K562 (cell line): ENCODE data around the gene RASL10B. TPM values are rescaled to one million over a fixed set of nuclear protein-coding genes. Genes with fewer than 3 reads are reported as not detected.

Experiments used
- CREM ChIP-seq: IDR thresholded peaks from 2 replicates; pipeline ENCODE4 v1.6.1; 2014; ENCODE audit warnings: antibody characterized with exemption, low read depth
- CXXC5 ChIP-seq: fragments of 250-450 bp; sonication (Bioruptor Pico); IDR thresholded peaks from 2 replicates; pipeline ENCODE4 v1.8.0; 2022; ENCODE audit warnings: inconsistent platforms, mild to moderate bottlenecking, moderate library complexity
- EGR1 ChIP-seq: fragments of 450-650 bp; conservative IDR thresholded peaks from 2 replicates; pipeline ENCODE4 v1.6.1; 2017; ENCODE audit warnings: mild to moderate bottlenecking
- FOXM1 ChIP-seq, 2 experiments: fragments of 450-650 bp in 1 of 2; sonication (generic) in 1 of 2; formaldehyde crosslinking in 1 of 2; IDR thresholded peaks; 2 replicates each; pipeline versions ENCODE4 v1.6.1 to v1.9.0; 2017 to 2022; ENCODE audit warnings: low read depth in 2 of 2, mild to moderate bottlenecking in 2 of 2, missing genetic modification reagents in 1 of 2, moderate library complexity in 1 of 2
- MAZ ChIP-seq, 2 experiments: fragments of 450-650 bp in 1 of 2; sonication (generic) in 1 of 2; formaldehyde crosslinking; IDR thresholded peaks in 1 of 2; conservative IDR thresholded peaks in 1 of 2; 2 replicates each; pipeline versions ENCODE4 v1.4.0 to v1.5.0; 2020; ENCODE audit warnings: mild to moderate bottlenecking in 1 of 2, missing genetic modification reagents in 1 of 2
- NCOR1 ChIP-seq: fragments of 450-650 bp; IDR thresholded peaks from 2 replicates; pipeline ENCODE4 v1.6.1; 2016; ENCODE audit warnings: mild to moderate bottlenecking, moderate library complexity
- NEUROD1 ChIP-seq: fragments of 150-350 bp; IDR thresholded peaks from 2 replicates; pipeline ENCODE4 v1.6.1; 2014; ENCODE audit warnings: borderline replicate concordance, low read length, low read depth; ENCODE audit not compliant: partially characterized antibody
- NFATC3 ChIP-seq: fragments of 450-650 bp; IDR thresholded peaks from 2 replicates; pipeline ENCODE4 v1.6.1; 2017; ENCODE audit warnings: mild to moderate bottlenecking
- POLR2G ChIP-seq: fragments of 200-400 bp; formaldehyde crosslinking; IDR thresholded peaks from 2 replicates; pipeline ENCODE4 v1.6.1; 2017; ENCODE audit warnings: low read depth, mild to moderate bottlenecking, antibody characterized with exemption, low read length, moderate library complexity
- PTTG1 ChIP-seq: fragments of 450-650 bp; IDR thresholded peaks from 2 replicates; pipeline ENCODE4 v1.6.1; 2016; ENCODE audit warnings: low read depth, mild to moderate bottlenecking, missing genetic modification characterization, missing compliant biosample characterization
- RB1 ChIP-seq: fragments of 450-650 bp; IDR thresholded peaks from 2 replicates; pipeline ENCODE4 v1.6.1; 2017; ENCODE audit warnings: low read depth, mild to moderate bottlenecking
- SPI1 ChIP-seq: IDR thresholded peaks from 2 replicates; pipeline ENCODE4 v1.6.1; 2011; ENCODE audit warnings: low read depth, low read length, control low read depth, borderline replicate concordance
- TOE1 ChIP-seq, 2 experiments: fragments of 450-650 bp in 1 of 2; sonication (generic) in 1 of 2; formaldehyde crosslinking in 1 of 2; IDR thresholded peaks; 2 replicates each; pipeline versions ENCODE4 v1.7.1 to v1.8.0; 2016 to 2022; ENCODE audit warnings: borderline replicate concordance in 2 of 2, mild to moderate bottlenecking in 2 of 2, antibody characterized with exemption in 1 of 2, inconsistent platforms in 1 of 2, low read depth in 1 of 2, missing genetic modification reagents in 1 of 2, moderate library complexity in 1 of 2
- ZBTB7A ChIP-seq: IDR thresholded peaks from 2 replicates; pipeline ENCODE4 v1.6.1; 2011; ENCODE audit warnings: low read depth, mild to moderate bottlenecking, low read length, moderate library complexity, borderline replicate concordance; ENCODE audit not compliant: control insufficient read depth
- ZNF311 ChIP-seq: fragments of 250-450 bp; sonication (Bioruptor Pico); IDR thresholded peaks from 2 replicates; pipeline ENCODE4 v1.4.0; 2020; ENCODE audit warnings: mild to moderate bottlenecking, moderate library complexity
- ZNF354B ChIP-seq: fragments of 250-450 bp; sonication (Bioruptor Pico); IDR thresholded peaks from 2 replicates; pipeline ENCODE4 v1.4.0; 2020
- ZNF408 ChIP-seq: fragments of 250-450 bp; sonication (Bioruptor Pico); IDR thresholded peaks from 2 replicates; pipeline ENCODE4 v1.4.0; 2020; ENCODE audit warnings: low read depth, mild to moderate bottlenecking, moderate library complexity
- ZNF584 ChIP-seq: fragments of 200-800 bp; sonication (Bioruptor generic); IDR thresholded peaks from 2 replicates; pipeline ENCODE4 v1.6.1; 2016; ENCODE audit warnings: low read depth, mild to moderate bottlenecking, missing genetic modification characterization, missing compliant biosample characterization
- polyA plus RNA-seq, 8 experiments: library from polyadenylated mRNA; depleted of rRNA in 4 of 8; stranded (reverse) in 5 of 8; unstranded in 3 of 8; fragments of >200 nt; fragmentation: Nextera tagmentation in 2 of 8; fragmentation: Illumina TruSeq in 1 of 8; extraction: Ambion mirVana in 2 of 8; extraction: Trizol in 1 of 8; gene quantifications; 2 replicates each; pipeline versions ENCODE4 v1.2.1 to v1.2.3, GENCODE V29; 2011 to 2014; ENCODE audit warnings: inconsistent platforms in 1 of 8, missing spikeins in 1 of 8
- total RNA-seq, 7 experiments: library from RNA; depleted of rRNA in 6 of 7; stranded (reverse); fragments of >200 nt in 6 of 7; fragmentation: Illumina TruSeq in 2 of 7; extraction: Trizol in 2 of 7; gene quantifications; 2 replicates each; pipeline versions ENCODE4 v1.2.1 to v1.2.3, GENCODE V29; 2011 to 2021; ENCODE audit warnings: low replicate concordance in 1 of 7
- TF ChIP-seq, protein P1 (sequence below): fragments of 250-450 bp; sonication (Bioruptor Pico); IDR thresholded peaks from 2 replicates; pipeline ENCODE4 v1.4.0; 2020; ENCODE audit warnings: mild to moderate bottlenecking
- TF ChIP-seq, protein P2 (sequence below), 3 experiments: fragments of 200-800 bp in 1 of 3; sonication (Bioruptor generic) in 1 of 3; sonication (generic) in 1 of 3; formaldehyde crosslinking in 1 of 3; IDR thresholded peaks; 2 replicates each; pipeline versions ENCODE4 v1.6.1 to v1.8.0; 2016 to 2022; ENCODE audit warnings: mild to moderate bottlenecking in 2 of 3, missing compliant biosample characterization in 2 of 3, missing genetic modification characterization in 2 of 3, missing genetic modification reagents in 1 of 3
- TF ChIP-seq, protein P3 (sequence below): IDR thresholded peaks from 2 replicates; pipeline ENCODE4 v1.6.1; 2011; ENCODE audit not compliant: insufficient read length; ENCODE audit errors: extremely low read depth
- TF ChIP-seq, protein P4 (sequence below): fragments of 250-450 bp; sonication (Bioruptor Pico); IDR thresholded peaks from 2 replicates; pipeline ENCODE4 v1.8.0; 2021; ENCODE audit warnings: borderline replicate concordance, mild to moderate bottlenecking, moderate library complexity; ENCODE audit not compliant: poor library complexity, severe bottlenecking

Gene RASL10B
- total and polyA plus RNA-seq, 9 of the 15 experiments (the other 6 are each of a cell fraction or from before 2014, with no cell fraction given): 0.04 to 0.31 (median 0.14) TPM; not detected in 2

DNA sequence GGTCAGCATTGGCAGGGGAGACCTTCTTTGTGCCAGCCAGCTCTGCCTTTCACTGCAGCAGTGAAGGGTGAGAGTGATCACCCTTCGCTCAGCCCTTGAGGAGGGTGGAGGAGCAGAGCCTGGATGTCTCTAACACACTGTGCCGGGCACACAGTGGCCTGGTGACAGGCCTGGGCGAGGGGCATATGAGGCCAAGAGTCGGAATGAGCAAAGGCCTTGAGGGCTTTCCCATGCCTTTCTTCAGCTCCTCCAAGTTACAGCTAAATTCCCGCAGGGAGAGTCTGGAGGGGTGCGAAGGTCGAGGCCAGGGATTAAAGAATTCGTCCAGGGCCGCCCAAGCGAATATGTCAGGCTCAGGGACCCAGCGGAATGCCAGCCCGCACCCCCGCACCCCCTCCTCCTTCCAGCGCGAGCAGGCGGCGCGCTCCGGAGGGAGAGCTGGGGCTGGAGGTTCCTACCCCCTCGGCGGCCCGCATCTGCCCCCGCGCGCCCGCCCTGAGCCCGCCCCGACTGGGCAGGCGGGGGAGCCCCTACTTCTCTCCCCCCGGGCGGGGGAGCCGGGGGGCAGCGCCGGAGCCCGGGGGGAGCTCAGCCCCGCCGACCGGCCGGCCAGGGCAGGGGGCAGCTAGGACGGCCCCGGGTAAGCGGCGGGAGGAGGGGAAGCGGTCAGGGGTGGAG, at the start of gene RASL10B (continued):
- TF ChIP-seq, protein P1, sequence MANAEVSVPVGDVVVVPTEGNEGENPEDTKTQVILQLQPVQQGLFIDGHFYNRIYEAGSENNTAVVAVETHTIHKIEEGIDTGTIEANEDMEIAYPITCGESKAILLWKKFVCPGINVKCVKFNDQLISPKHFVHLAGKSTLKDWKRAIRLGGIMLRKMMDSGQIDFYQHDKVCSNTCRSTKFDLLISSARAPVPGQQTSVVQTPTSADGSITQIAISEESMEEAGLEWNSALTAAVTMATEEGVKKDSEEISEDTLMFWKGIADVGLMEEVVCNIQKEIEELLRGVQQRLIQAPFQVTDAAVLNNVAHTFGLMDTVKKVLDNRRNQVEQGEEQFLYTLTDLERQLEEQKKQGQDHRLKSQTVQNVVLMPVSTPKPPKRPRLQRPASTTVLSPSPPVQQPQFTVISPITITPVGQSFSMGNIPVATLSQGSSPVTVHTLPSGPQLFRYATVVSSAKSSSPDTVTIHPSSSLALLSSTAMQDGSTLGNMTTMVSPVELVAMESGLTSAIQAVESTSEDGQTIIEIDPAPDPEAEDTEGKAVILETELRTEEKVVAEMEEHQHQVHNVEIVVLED: no peak
- TF ChIP-seq, protein P2, sequence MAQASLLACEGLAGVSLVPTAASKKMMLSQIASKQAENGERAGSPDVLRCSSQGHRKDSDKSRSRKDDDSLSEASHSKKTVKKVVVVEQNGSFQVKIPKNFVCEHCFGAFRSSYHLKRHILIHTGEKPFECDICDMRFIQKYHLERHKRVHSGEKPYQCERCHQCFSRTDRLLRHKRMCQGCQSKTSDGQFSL (CRISPR knock-in tag; IDR thresholded peaks at IDR 0.05): peak; percentile 48; the same call in 1 of the 2 replicates
- TF ChIP-seq, protein P2 (tag; IDR thresholded peaks at IDR 0.05): peak in 1 of 2 experiments; percentile 45; a peak in 1 of 4 replicates
- no peak for TF ChIP-seq ZNF408
- TF ChIP-seq, protein P3, sequence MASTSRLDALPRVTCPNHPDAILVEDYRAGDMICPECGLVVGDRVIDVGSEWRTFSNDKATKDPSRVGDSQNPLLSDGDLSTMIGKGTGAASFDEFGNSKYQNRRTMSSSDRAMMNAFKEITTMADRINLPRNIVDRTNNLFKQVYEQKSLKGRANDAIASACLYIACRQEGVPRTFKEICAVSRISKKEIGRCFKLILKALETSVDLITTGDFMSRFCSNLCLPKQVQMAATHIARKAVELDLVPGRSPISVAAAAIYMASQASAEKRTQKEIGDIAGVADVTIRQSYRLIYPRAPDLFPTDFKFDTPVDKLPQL: no peak
- TF ChIP-seq MAZ (CRISPR knock-in tag; conservative IDR thresholded peaks at IDR 0.05 in 1 of 2, IDR thresholded peaks at IDR 0.05 in 1 of 2): peak in 1 of 2 experiments; percentile 43; a peak in 1 of 4 replicates
- 0 out of 2 replicates have a peak, but pooled peaks have one; percentile 65 for TF ChIP-seq RB1
- peak; percentile 77 for TF ChIP-seq NEUROD1
- TF ChIP-seq ZNF354B (CRISPR knock-in tag): no peak
- peak; percentile 84 for TF ChIP-seq EGR1
- TF ChIP-seq CXXC5: peak; percentile 15; the same call in 1 of the 2 replicates
- no peak for TF ChIP-seq ZNF311 (CRISPR knock-in tag)
- TF ChIP-seq FOXM1 (IDR thresholded peaks at IDR 0.05; ENCODE audit: low read depth): no peak
- TF ChIP-seq FOXM1 (CRISPR knock-in tag; IDR thresholded peaks at IDR 0.05; ENCODE audit: low read depth): no peak
- TF ChIP-seq NFATC3: no peak
- no peak for TF ChIP-seq NCOR1
- TF ChIP-seq, protein P4, sequence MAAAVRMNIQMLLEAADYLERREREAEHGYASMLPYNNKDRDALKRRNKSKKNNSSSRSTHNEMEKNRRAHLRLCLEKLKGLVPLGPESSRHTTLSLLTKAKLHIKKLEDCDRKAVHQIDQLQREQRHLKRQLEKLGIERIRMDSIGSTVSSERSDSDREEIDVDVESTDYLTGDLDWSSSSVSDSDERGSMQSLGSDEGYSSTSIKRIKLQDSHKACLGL (CRISPR knock-in tag): no peak
- TF ChIP-seq TOE1 (IDR thresholded peaks at IDR 0.05; ENCODE audit: borderline replicate concordance): peak; percentile 55; the same call in 1 of the 2 replicates
- no peak for TF ChIP-seq TOE1 (CRISPR knock-in tag; IDR thresholded peaks at IDR 0.05; ENCODE audit: borderline replicate concordance, low read depth)
- peak; percentile 60; the same call in 1 of the 2 replicates for TF ChIP-seq ZBTB7A
- peak; percentile 46; the same call in 1 of the 2 replicates for TF ChIP-seq POLR2G
- peak; percentile 39; the same call in 1 of the 2 replicates for TF ChIP-seq CREM
- no peak for TF ChIP-seq PTTG1
- no peak for TF ChIP-seq ZNF584 (CRISPR knock-in tag)
- TF ChIP-seq SPI1: no peak
